Fibroblast of lung (primary cell): ENCODE data around the gene GZMB. TPM values are rescaled to one million over a fixed set of nuclear protein-coding genes. Genes with fewer than 3 reads are reported as not detected.

Source experiments
- DNase-seq, 2 donors: peaks; one replicate each; pipeline versions ENCODE4 v3.0.0 to v3.0.0-alpha.2; 2010; ENCODE audit warnings: low read depth in 2 of 2
- H2AFZ ChIP-seq: 2 replicates; pipeline ENCODE4 v1.5.1; 2012; ENCODE audit warnings: low read length, control low read depth, inconsistent platforms
- H3K27ac ChIP-seq: 2 replicates; pipeline ENCODE4 v1.5.1; 2011; ENCODE audit warnings: low read length, control low read depth; ENCODE audit not compliant: insufficient read depth
- H3K27me3 ChIP-seq: 2 replicates; pipeline ENCODE4 v1.5.1; 2011; ENCODE audit warnings: mild to moderate bottlenecking, low read length; ENCODE audit not compliant: control insufficient read depth, insufficient read depth
- H3K36me3 ChIP-seq: 2 replicates; pipeline ENCODE4 v1.5.1; 2011; ENCODE audit warnings: low read length; ENCODE audit not compliant: control insufficient read depth, insufficient read depth
- H3K4me1 ChIP-seq: 2 replicates; pipeline ENCODE4 v1.5.1; 2011; ENCODE audit warnings: low read length; ENCODE audit not compliant: control insufficient read depth, insufficient read depth; ENCODE audit errors: extremely low read depth
- H3K4me2 ChIP-seq: 2 replicates; pipeline ENCODE4 v1.5.1; 2011; ENCODE audit warnings: low read length, control low read depth; ENCODE audit not compliant: insufficient read depth; ENCODE audit errors: extremely low read depth
- H3K4me3 ChIP-seq, 4 experiments: fragments of 200-600 bp in 1 of 4; sonication (generic) in 1 of 4; replicated peaks in 1 of 4; 2 replicates each; pipeline ENCODE4 v1.5.1; 2011 to 2016; ENCODE audit warnings: low read length in 4 of 4, low read depth in 3 of 4, mild to moderate bottlenecking in 3 of 4, control low read depth in 2 of 4, inconsistent platforms in 1 of 4, mixed read lengths in 1 of 4; ENCODE audit not compliant: insufficient read depth in 1 of 4; ENCODE audit errors: control extremely low read depth in 1 of 4
- H3K79me2 ChIP-seq: 2 replicates; pipeline ENCODE4 v1.5.1; 2012; ENCODE audit warnings: mild to moderate bottlenecking, low read length, inconsistent platforms; ENCODE audit not compliant: control insufficient read depth, insufficient read depth
- H3K9ac ChIP-seq: 2 replicates; pipeline ENCODE4 v1.5.1; 2011; ENCODE audit warnings: mild to moderate bottlenecking, low read length, control low read depth; ENCODE audit not compliant: insufficient read depth
- H3K9me3 ChIP-seq: 2 replicates; pipeline ENCODE4 v1.5.1; 2012; ENCODE audit warnings: low read depth, low read length; ENCODE audit not compliant: control insufficient read depth, insufficient read depth
- H4K20me1 ChIP-seq: 2 replicates; pipeline ENCODE4 v1.5.1; 2011; ENCODE audit warnings: low read length; ENCODE audit not compliant: control insufficient read depth, insufficient read depth; ENCODE audit errors: extremely low read depth
- CTCF ChIP-seq, 2 donors: IDR thresholded peaks in 1 of 2; conservative IDR thresholded peaks in 1 of 2; 1 replicate in 1 of 2; 2 replicates in 1 of 2; pipeline ENCODE4 v1.5.1; 2011 to 2012; ENCODE audit warnings: low read length in 2 of 2, control low read depth in 1 of 2, inconsistent platforms in 1 of 2, low read depth in 1 of 2, mild to moderate bottlenecking in 1 of 2
- EZH2 ChIP-seq: IDR thresholded peaks from 2 replicates; pipeline ENCODE4 v1.5.1; 2012; ENCODE audit warnings: low read length, control low read depth, mild to moderate bottlenecking; ENCODE audit errors: missing control alignments
- polyA plus RNA-seq, 2 donors: library from polyadenylated mRNA; depleted of rRNA in 1 of 2; stranded (reverse) in 1 of 2; unstranded in 1 of 2; fragments of >200 nt; gene quantifications; 2 replicates each; pipeline ENCODE4 v1.2.1, GENCODE V29; 2011 to 2012; ENCODE audit warnings: missing spikeins in 1 of 2
- total RNA-seq: library from RNA; depleted of rRNA; stranded (reverse); fragments of >200 nt; gene quantifications from 2 replicates; pipeline ENCODE4 v1.2.1, GENCODE V29; 2014

The GZMB gene
- total and polyA plus RNA-seq, 2 donors (not counting 1 experiment from before 2014, with no cell fraction given) = not detected

GRCh38 chr14:24674204-24674970 lies 40.4 kb upstream of the GZMB start:
- H3K9me3 ChIP-seq = no peaks in the 10 kb centered on the region
- DNase-seq = no peak
- no peaks in the 10 kb centered on the region for H3K36me3 ChIP-seq
- no peaks in the 10 kb centered on the region for H3K4me1 ChIP-seq
- no peak overlapping the region for H3K4me3 ChIP-seq
- no peak overlapping the region for H3K4me2 ChIP-seq
- H3K79me2 ChIP-seq = no peaks in the 10 kb centered on the region
- H3K27ac ChIP-seq = no peak overlapping the region
- H3K9ac ChIP-seq = no peak overlapping the region
- H3K27me3 ChIP-seq = no peaks in the 10 kb centered on the region
- H2AFZ ChIP-seq = no peak overlapping the region
- H4K20me1 ChIP-seq = no peaks in the 10 kb centered on the region
- no peak for TF ChIP-seq CTCF (conservative IDR thresholded peaks at IDR 0.05 in 1 of 2, IDR thresholded peaks at IDR 0.05 in 1 of 2; ENCODE audit: low read depth in 1 of 2, low read length in 2 of 2)
- no peak for TF ChIP-seq EZH2

DNA sequence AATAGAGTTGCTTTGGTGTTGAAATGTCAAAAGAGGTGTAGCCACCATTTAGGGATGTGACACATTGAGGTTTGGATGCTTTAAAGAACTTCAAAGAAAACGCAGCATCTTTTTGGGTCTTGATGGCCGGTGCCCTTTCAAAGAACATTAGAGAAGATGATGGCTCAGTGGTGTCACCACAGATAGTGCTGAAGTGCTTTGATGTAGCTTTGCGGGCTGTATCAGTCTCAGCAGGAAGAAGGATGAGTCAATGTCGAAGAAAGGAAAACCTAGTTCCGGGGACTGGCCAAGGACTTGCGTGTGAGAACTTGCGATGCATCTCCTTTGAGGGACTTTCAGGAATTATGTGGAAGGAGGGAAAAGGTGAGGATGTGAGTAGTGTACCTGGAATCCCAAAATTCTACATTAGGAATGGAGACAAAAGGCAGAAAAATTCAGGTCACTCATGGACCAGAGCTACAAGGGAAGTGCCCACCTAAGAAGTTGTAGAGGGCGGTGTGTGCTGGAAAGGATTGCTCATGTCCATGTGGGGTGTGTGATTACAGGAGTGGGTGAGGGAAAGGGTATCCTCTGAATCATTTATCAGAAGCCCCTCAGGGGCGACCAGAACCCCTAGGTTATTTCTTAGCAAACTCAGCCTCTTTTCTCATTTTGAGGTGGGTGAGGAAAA lies 39.7 kb upstream of the GZMB start:
- no peaks in the 10 kb centered on the region for H3K36me3 ChIP-seq
- H3K27me3 ChIP-seq = no peaks in the 10 kb centered on the region
- H3K4me2 ChIP-seq = no peak overlapping the region
- H4K20me1 ChIP-seq = no peaks in the 10 kb centered on the region
- H3K4me3 ChIP-seq = no peak overlapping the region
- no peaks in the 10 kb centered on the region for H3K9me3 ChIP-seq
- no peak overlapping the region for H3K27ac ChIP-seq
- H3K79me2 ChIP-seq = no peaks in the 10 kb centered on the region
- TF ChIP-seq EZH2 (no peak), CTCF (conservative IDR thresholded peaks at IDR 0.05 in 1 of 2, IDR thresholded peaks at IDR 0.05 in 1 of 2; ENCODE audit: low read depth in 1 of 2, low read length in 2 of 2) (no peak)
- no peak for DNase-seq
- no peaks in the 10 kb centered on the region for H3K4me1 ChIP-seq
- no peak overlapping the region for H2AFZ ChIP-seq
- no peak overlapping the region for H3K9ac ChIP-seq

DNA sequence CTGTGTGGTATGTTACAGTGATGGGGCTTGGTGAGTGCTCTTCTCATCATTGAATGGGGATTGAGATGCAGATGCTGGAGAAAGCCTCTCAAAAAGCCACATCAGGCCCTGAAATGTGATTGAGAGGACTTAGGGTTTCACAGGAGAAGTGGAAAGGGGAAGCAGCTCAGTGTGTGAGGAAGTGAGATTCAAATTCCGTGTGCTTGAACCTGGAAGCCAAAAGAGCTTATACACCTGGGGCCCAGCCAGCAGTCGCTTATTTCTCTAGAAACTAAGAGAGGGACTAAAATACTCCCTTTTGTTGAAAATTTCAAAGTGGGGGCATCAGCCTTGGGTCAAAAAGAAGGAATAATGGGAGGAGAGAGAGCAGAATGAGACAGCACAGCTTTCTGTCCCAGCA lies 39.1 kb upstream of the GZMB start:
- no peaks in the 10 kb centered on the region for H3K9me3 ChIP-seq
- no peak overlapping the region for H3K4me3 ChIP-seq
- no peaks in the 10 kb centered on the region for H3K36me3 ChIP-seq
- no peak overlapping the region for H3K9ac ChIP-seq
- no peaks in the 10 kb centered on the region for H3K27me3 ChIP-seq
- no peak for DNase-seq
- no peaks in the 10 kb centered on the region for H3K79me2 ChIP-seq
- H2AFZ ChIP-seq = no peak overlapping the region
- H4K20me1 ChIP-seq = no peaks in the 10 kb centered on the region
- TF ChIP-seq EZH2 (no peak), CTCF (conservative IDR thresholded peaks at IDR 0.05 in 1 of 2, IDR thresholded peaks at IDR 0.05 in 1 of 2; ENCODE audit: low read depth in 1 of 2, low read length in 2 of 2) (no peak)
- H3K4me1 ChIP-seq = no peaks in the 10 kb centered on the region
- no peak overlapping the region for H3K4me2 ChIP-seq
- no peak overlapping the region for H3K27ac ChIP-seq
